Mucosa of descending colon (tissue), 3 donors: ENCODE data around the gene KLC3. TPM values are rescaled to one million over a fixed set of nuclear protein-coding genes. Genes with fewer than 3 reads are reported as not detected.
A peak's percentile ranks its signal among the peaks of the same experiment; 100 is the strongest.

Experiments
- ATAC-seq: fragments of 200-7000 bp; cut with Tn5 transposase; one replicate; pipeline ENCODE4 v1.9.1; 2020; ENCODE audit warnings: mild to moderate bottlenecking, moderate library complexity
- DNase-seq, 3 donors: peaks; one replicate each; pipeline ENCODE4 v3.0.0-alpha.2; 2020
- H3K36me3 ChIP-seq: fragments of 200-600 bp; one replicate; pipeline ENCODE4 v1.8.0; 2021; ENCODE audit warnings: low read depth, mild to moderate bottlenecking
- H3K4me1 ChIP-seq: fragments of 200-600 bp; one replicate; pipeline ENCODE4 v1.8.0; 2021; ENCODE audit warnings: low read depth, mild to moderate bottlenecking
- H3K4me3 ChIP-seq: fragments of 200-600 bp; one replicate; pipeline ENCODE4 v1.8.0; 2021; ENCODE audit warnings: mild to moderate bottlenecking
- H3K9me3 ChIP-seq: fragments of 200-600 bp; one replicate; pipeline ENCODE4 v1.8.0; 2021; ENCODE audit warnings: mild to moderate bottlenecking
- CTCF ChIP-seq: fragments of 200-600 bp; IDR thresholded peaks from one replicate; pipeline ENCODE4 v1.8.0; 2022; ENCODE audit warnings: antibody characterized with exemption, mild to moderate bottlenecking
- intact Hi-C, 2 donors: fragments of 100-400 bp; cut with DNase I in 1 of 2; cut with micrococcal nuclease in 1 of 2; formaldehyde crosslinking; loops; one replicate each; pipeline versions ENCODE4 v1.11.0 to v1.11.1; 2022; cut with DNase I, micrococcal nuclease
- long read RNA-seq, 2 donors: library from polyadenylated mRNA; unstranded; transcript quantifications; one replicate each; pipeline ENCODE4 v2.0.0, GENCODE V29; 2019 to 2021
- total RNA-seq, 3 donors: library from RNA; stranded (reverse); fragmentation: NEBNext Ultra II Directional in 2 of 3; extraction: Animal tissue kit (Norgen Biotek cat#: 25700) in 2 of 3; gene quantifications; one replicate each; pipeline versions ENCODE4 v1.2.1 to v1.2.4, GENCODE V29; 2021 to 2023
- donor health status: DM: no; HTN: no; CAD: no; lungs with moderate emphysema.
- donor health status: DM: no; HTN: no; CAD: no.
- donor health status: DM: no; HTN: yes; CAD: no.

KLC3 gene
- not detected for total RNA-seq
- long read RNA-seq, donor 1: 0 reads
- long read RNA-seq, donor 2: 0 reads

- peaks cover 11% of the 10 kb centered on the region for H3K4me1 ChIP-seq
- DNase-seq (peak; percentile 60 to 77 (median 66)), ATAC-seq (peak; percentile 91)
- no peaks in the 10 kb centered on the region for H3K9me3 ChIP-seq
- TF ChIP-seq CTCF: no peak
- intact Hi-C loops: no loop called here
- no peak within 1 kb of the TSS for H3K4me3 ChIP-seq
- no peaks in the 10 kb centered on the region for H3K36me3 ChIP-seq
Measured at GRCh38 chr19:45340232-45340898, at the start of gene KLC3. KLC3 (plus strand) TSS chr19:45340750; CDS start chr19:45345542, 4,792 bp downstream.

GRCh38 chr19:45291834-45292233, 48.7 kb upstream of the KLC3 start:
- no peak overlapping the region for H3K4me3 ChIP-seq
- no peaks in the 10 kb centered on the region for H3K9me3 ChIP-seq
- no peak for DNase-seq
- no peaks in the 10 kb centered on the region for H3K36me3 ChIP-seq
- no peak for ATAC-seq
- intact Hi-C loops: no loop called here
- no peaks in the 10 kb centered on the region for H3K4me1 ChIP-seq
- no peak for TF ChIP-seq CTCF

GRCh38 chr19:45293682-45294081, 46.9 kb upstream of the KLC3 start:
- no peak for ATAC-seq
- H3K36me3 ChIP-seq: no peaks in the 10 kb centered on the region
- intact Hi-C loops: no loop called here
- TF ChIP-seq CTCF: no peak
- no peak for DNase-seq
- H3K4me3 ChIP-seq: no peak overlapping the region
- no peaks in the 10 kb centered on the region for H3K9me3 ChIP-seq
- no peaks in the 10 kb centered on the region for H3K4me1 ChIP-seq

GRCh38 chr19:45294291-45295029, 46.1 kb upstream of the KLC3 start:
- H3K4me1 ChIP-seq: no peaks in the 10 kb centered on the region
- TF ChIP-seq CTCF: no peak
- H3K4me3 ChIP-seq: no peak overlapping the region
- intact Hi-C loops: no loop called here
- DNase-seq (no peak), ATAC-seq (no peak)
- H3K9me3 ChIP-seq: no peaks in the 10 kb centered on the region
- no peaks in the 10 kb centered on the region for H3K36me3 ChIP-seq

GRCh38 chr19:45295873-45296272, 44.7 kb upstream of the KLC3 start:
- intact Hi-C loops: no loop called here
- Histone ChIP-seq H3K9me3 (no peaks in the 10 kb centered on the region), H3K36me3 (no peaks in the 10 kb centered on the region), H3K4me3 (no peak overlapping the region), H3K4me1 (no peaks in the 10 kb centered on the region)
- TF ChIP-seq CTCF: no peak
- no peak for ATAC-seq
- no peak for DNase-seq
